HepG2 (cell line): ENCODE measurements around the gene SCARF1. TPM values are rescaled to one million over a fixed set of nuclear protein-coding genes. Genes with fewer than 3 reads are reported as not detected.

Experiments used
- ATAC-seq: fragments of 200-7000 bp; cut with Tn5 transposase; 3 replicates; pipeline ENCODE4 v1.9.1; 2020; ENCODE audit warnings: mild to moderate bottlenecking, moderate library complexity
- BruUV-seq: library from RNA; stranded (reverse); fragments of 400-500 nt; replicated peaks from 2 replicates; lab custom pipeline; 2021; lab: Mats Ljungman, UMichigan
- CTCF ChIA-PET: fragments of 300-600 bp; formaldehyde crosslinking; extraction: SDS; loops from one replicate; lab custom pipeline; 2021; ENCODE audit warnings: low total read pairs, inconsistent platforms, low intra/inter-chr PET ratio; lab: Yijun Ruan, JAX
- POLR2A ChIA-PET: fragments of 350-600 bp; sonication (Branson Sonifier 250); formaldehyde crosslinking; loops from one replicate; lab custom pipeline; 2020; ENCODE audit warnings: antibody characterized with exemption, inconsistent platforms; lab: Yijun Ruan, JAX
- DNase-seq: peaks from one replicate; pipeline ENCODE4 v3.0.0-alpha.2; 2015; ENCODE audit warnings: low spot score
- FAIRE-seq: peaks from 3 replicates; lab custom pipeline; 2011; peaks lifted over from hg19 to GRCh38; lab: Jason Lieb, UNC
- H2AFZ ChIP-seq: one replicate; pipeline ENCODE4 v1.6.1; 2011; ENCODE audit warnings: low read length, inconsistent platforms
- H3K27ac ChIP-seq: fragments of 300-600 bp; 3 replicates; pipeline ENCODE4 v1.8.0; 2011; ENCODE audit warnings: mixed run types, mild to moderate bottlenecking, mixed read lengths, low read length, inconsistent platforms; ENCODE audit not compliant: insufficient read depth; ENCODE audit errors: extremely low read length
- H3K27me3 ChIP-seq, 2 experiments: fragments of 200-600 bp in 1 of 2; 2 replicates in 1 of 2; 3 replicates in 1 of 2; pipeline versions ENCODE4 v1.6.0 to v1.8.0; 2011; ENCODE audit warnings: low read length in 2 of 2, mild to moderate bottlenecking in 2 of 2, moderate library complexity in 2 of 2, inconsistent platforms in 1 of 2; ENCODE audit not compliant: insufficient read depth in 2 of 2, control insufficient read depth in 1 of 2
- H3K36me3 ChIP-seq, 2 experiments: fragments of 200-600 bp in 1 of 2; replicated peaks in 1 of 2; 2 replicates in 1 of 2; 3 replicates in 1 of 2; pipeline versions ENCODE4 v1.5.1 to v1.8.0; 2011; ENCODE audit warnings: low read length in 2 of 2, inconsistent platforms in 1 of 2; ENCODE audit not compliant: insufficient read depth in 2 of 2, control insufficient read depth in 1 of 2
- H3K4me1 ChIP-seq: 2 replicates; pipeline ENCODE4 v1.5.1; 2012; ENCODE audit warnings: low read length, inconsistent platforms; ENCODE audit not compliant: insufficient read depth
- H3K4me2 ChIP-seq: 2 replicates; pipeline ENCODE4 v1.6.0; 2011; ENCODE audit warnings: low read depth, low read length, inconsistent platforms
- H3K4me3 ChIP-seq, 3 experiments: fragments of 200-600 bp in 1 of 3; sonication (generic), shearing (Covaris generic) in 1 of 3; replicated peaks in 1 of 3; 2 replicates each; pipeline ENCODE4 v1.5.1; 2011 to 2016; ENCODE audit warnings: low read length in 3 of 3, inconsistent platforms in 2 of 3, low read depth in 2 of 3, mild to moderate bottlenecking in 2 of 3, control low read depth in 1 of 3, mixed read lengths in 1 of 3; ENCODE audit not compliant: insufficient read depth in 1 of 3
- H3K79me2 ChIP-seq: one replicate; pipeline ENCODE4 v1.6.1; 2011; ENCODE audit warnings: low read length, inconsistent platforms; ENCODE audit not compliant: insufficient read depth
- H3K9ac ChIP-seq: 2 replicates; pipeline ENCODE4 v1.6.0; 2011; ENCODE audit warnings: mild to moderate bottlenecking, low read depth, low read length, inconsistent platforms; ENCODE audit not compliant: insufficient read depth
- H3K9me3 ChIP-seq: 2 replicates; pipeline ENCODE4 v1.5.1; 2012; ENCODE audit warnings: mild to moderate bottlenecking, low read length
- H4K20me1 ChIP-seq: 2 replicates; pipeline ENCODE4 v1.6.0; 2011; ENCODE audit warnings: inconsistent platforms, mild to moderate bottlenecking, low read length, moderate library complexity; ENCODE audit not compliant: insufficient read depth
- ARNT ChIP-seq: fragments of 450-650 bp; IDR thresholded peaks from 2 replicates; pipeline ENCODE4 v1.6.1; 2017
- BCL6 ChIP-seq: IDR thresholded peaks from 2 replicates; pipeline ENCODE4 v1.6.1; 2016; ENCODE audit warnings: missing genetic modification reagents, missing compliant biosample characterization
- GPN1 ChIP-seq: sonication (generic); formaldehyde crosslinking; IDR thresholded peaks from 2 replicates; pipeline ENCODE4 v1.5.1; 2020; ENCODE audit warnings: missing genetic modification reagents, borderline replicate concordance
- MYNN ChIP-seq: sonication (generic); formaldehyde crosslinking; IDR thresholded peaks from 2 replicates; pipeline ENCODE4 v1.4.0; 2020; ENCODE audit warnings: mild to moderate bottlenecking, low read depth, missing genetic modification reagents
- NFKB2 ChIP-seq: sonication (generic); formaldehyde crosslinking; IDR thresholded peaks from 2 replicates; pipeline ENCODE4 v1.4.0; 2020; ENCODE audit warnings: missing genetic modification reagents, borderline replicate concordance
- RCOR2 ChIP-seq: IDR thresholded peaks from 2 replicates; pipeline ENCODE4 v1.6.1; 2016; ENCODE audit warnings: missing biosample characterization, missing genetic modification reagents
- RELA ChIP-seq: sonication (generic); formaldehyde crosslinking; IDR thresholded peaks from 2 replicates; pipeline ENCODE4 v1.4.0; 2020; ENCODE audit warnings: missing genetic modification reagents
- SKI ChIP-seq: fragments of 450-650 bp; IDR thresholded peaks from one replicate; pipeline ENCODE4 v1.6.1; 2018; ENCODE audit warnings: mild to moderate bottlenecking; ENCODE audit not compliant: partially characterized antibody
- ZNF367 ChIP-seq: sonication (generic); formaldehyde crosslinking; IDR thresholded peaks from 2 replicates; pipeline ENCODE4 v1.4.0; 2020; ENCODE audit warnings: missing genetic modification reagents, borderline replicate concordance
- ZNF558 ChIP-seq: sonication (generic); formaldehyde crosslinking; IDR thresholded peaks from 2 replicates; pipeline ENCODE4 v1.9.0; 2022; ENCODE audit warnings: mild to moderate bottlenecking, missing genetic modification reagents, borderline replicate concordance
- WGBS: methylation state at CpG from one replicate; pipeline ENCODE4 v1.1.6; 2017; ENCODE audit warnings: low lambda C conversion rate; 5-methylcytosine and 5-hydroxymethylcytosine counted together
- in situ Hi-C: cut with HindIII; loops from 2 replicates; pipeline ENCODE4 v1.10.0; 2017; ENCODE audit warnings: low pct_unique_long_range_greater_than_20kb; ENCODE audit not compliant: extremely low pct_ligation_motif_present
- intact Hi-C: fragments of 100-400 bp; cut with micrococcal nuclease; formaldehyde crosslinking; loops from one replicate; pipeline ENCODE4 v1.10.0; 2022; ENCODE audit not compliant: unreplicated experiment
- polyA plus RNA-seq, 8 experiments: library from polyadenylated mRNA; depleted of rRNA in 3 of 8; stranded (reverse) in 7 of 8; unstranded in 1 of 8; fragments of >200 nt; fragmentation: Illumina TruSeq in 4 of 8; extraction: Trizol in 4 of 8; gene quantifications; 2 replicates each; pipeline versions ENCODE4 v1.2.1 to v1.2.3, GENCODE V29; 2011 to 2016; ENCODE audit warnings: low read depth in 4 of 8, missing spikeins in 1 of 8, mixed read lengths in 1 of 8; ENCODE audit not compliant: insufficient read depth in 1 of 8
- total RNA-seq, 5 experiments: library from RNA; depleted of rRNA; stranded (reverse); fragments of >200 nt; fragmentation: Illumina TruSeq; extraction: Trizol; gene quantifications; 2 replicates each; pipeline ENCODE4 v1.2.3, GENCODE V29; 2016; ENCODE audit warnings: low read depth in 1 of 5
- TF ChIP-seq, protein P1 (sequence below): IDR thresholded peaks from 2 replicates; pipeline ENCODE4 v1.6.1; 2018; ENCODE audit warnings: missing genetic modification reagents, mild to moderate bottlenecking, missing compliant biosample characterization
- TF ChIP-seq, protein P2 (sequence below): sonication (generic); formaldehyde crosslinking; IDR thresholded peaks from 2 replicates; pipeline ENCODE4 v1.4.0; 2020; ENCODE audit warnings: mild to moderate bottlenecking, missing genetic modification reagents
- TF ChIP-seq, protein P3 (sequence below): IDR thresholded peaks from 2 replicates; pipeline ENCODE4 v1.6.1; 2016
- TF ChIP-seq, protein P4 (sequence below), 2 experiments: sonication (generic) in 1 of 2; formaldehyde crosslinking in 1 of 2; IDR thresholded peaks; 2 replicates each; pipeline versions ENCODE4 v1.4.0 to v1.6.1; 2018 to 2020; ENCODE audit warnings: missing genetic modification reagents in 2 of 2, borderline replicate concordance in 1 of 2, low read depth in 1 of 2, mild to moderate bottlenecking in 1 of 2, missing biosample characterization in 1 of 2

SCARF1 gene
- total and polyA plus RNA-seq, 2 of the 13 experiments (the other 11 are each of a cell fraction or from before 2014, with no cell fraction given) = 0.24 to 0.71 TPM

DNA sequence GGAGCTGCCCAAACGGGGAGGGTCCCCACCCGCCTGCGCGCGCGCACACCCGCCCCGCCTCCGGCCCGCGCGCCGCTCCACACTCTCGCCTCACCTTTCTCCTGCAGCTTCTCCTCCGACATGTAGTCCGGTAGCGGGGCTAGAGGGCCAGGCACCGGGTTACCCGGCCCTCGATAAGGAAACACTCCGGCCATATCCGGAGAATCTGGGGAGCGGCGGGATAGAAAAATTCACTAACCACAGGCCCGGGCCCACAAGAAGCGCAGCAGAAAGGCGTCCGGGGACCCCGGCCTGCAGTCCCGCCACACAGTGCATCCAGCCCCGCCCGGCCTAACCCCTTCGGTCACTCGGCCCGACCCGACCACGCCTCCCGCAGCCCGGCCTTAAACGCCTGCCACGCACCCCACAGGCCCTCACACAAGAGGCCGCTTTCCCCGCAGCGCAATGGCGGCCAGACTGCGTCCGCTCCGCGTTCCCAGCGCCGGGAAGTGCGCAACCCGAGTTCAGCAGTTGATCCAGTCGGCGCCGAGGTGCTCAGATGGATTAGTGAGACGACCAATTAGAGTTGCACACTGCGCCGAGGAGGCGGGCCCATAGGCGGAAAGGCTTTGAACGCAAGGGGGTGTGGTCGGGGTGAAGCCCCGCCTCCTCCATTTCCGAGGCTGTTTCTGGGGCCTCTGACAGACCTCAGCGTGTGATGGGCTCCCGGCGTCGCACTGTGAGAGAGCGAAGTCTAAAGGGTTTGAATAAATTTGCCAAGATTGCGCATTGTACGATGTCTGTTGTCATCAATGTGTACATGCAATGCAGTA lies 39.1 kb upstream of the SCARF1 start, which contains the start of gene PRPF8:
PRPF8 (minus strand) TSS at position 490 of the 812 bp plus-strand sequence; CDS start at position 194, 296 bp downstream.
- Histone ChIP-seq H2AFZ (peak within 1 kb of the TSS; percentile 72), H3K4me1 (peaks cover 28% of the 10 kb centered on the region), H3K9ac (peak within 1 kb of the TSS; percentile 94), H3K36me3 (peaks cover 25 to 37% of the 10 kb centered on the region in 2 experiments), H4K20me1 (peaks cover 12% of the 10 kb centered on the region), H3K9me3 (no peaks in the 10 kb centered on the region), H3K27me3 (no peaks in the 10 kb centered on the region), H3K79me2 (peaks cover 27% of the 10 kb centered on the region), H3K27ac (peak within 1 kb of the TSS; percentile 88), H3K4me2 (peak within 1 kb of the TSS; percentile 83), H3K4me3 (peak within 1 kb of the TSS; percentile 88 to 90 (median 89))
- ChIA-PET CTCF (interaction anchor here (0.5 kb wide), 1 partner anchor 106 kb away, joined by 3 read pairs; no protein-coding TSS in a partner anchor), POLR2A (interaction anchor here (0.6 to 2.9 kb wide), 16 partner anchors 11 to 126 kb away, joined by 3 to 18 read pairs (median 4); partner anchors contain the start of genes RILP and SERPINF1)
- in situ Hi-C loops = no loop called here
- peak; percentile 97 for FAIRE-seq
- WGBS = 0% methylated on average over 31 of the region's 72 CpGs
- intact Hi-C loops = loop anchor here (2.0 kb wide), 1 partner anchor 32 kb away; no protein-coding TSS in a partner anchor
- peak; percentile 94 for DNase-seq
- BruUV-seq = TSS peak; percentile 56
- peak; percentile 99 for ATAC-seq
- TF ChIP-seq, protein P1, sequence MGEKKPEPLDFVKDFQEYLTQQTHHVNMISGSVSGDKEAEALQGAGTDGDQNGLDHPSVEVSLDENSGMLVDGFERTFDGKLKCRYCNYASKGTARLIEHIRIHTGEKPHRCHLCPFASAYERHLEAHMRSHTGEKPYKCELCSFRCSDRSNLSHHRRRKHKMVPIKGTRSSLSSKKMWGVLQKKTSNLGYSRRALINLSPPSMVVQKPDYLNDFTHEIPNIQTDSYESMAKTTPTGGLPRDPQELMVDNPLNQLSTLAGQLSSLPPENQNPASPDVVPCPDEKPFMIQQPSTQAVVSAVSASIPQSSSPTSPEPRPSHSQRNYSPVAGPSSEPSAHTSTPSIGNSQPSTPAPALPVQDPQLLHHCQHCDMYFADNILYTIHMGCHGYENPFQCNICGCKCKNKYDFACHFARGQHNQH (CRISPR knock-in tag) = peak; percentile 55; the same call in 1 of the 2 replicates
- TF ChIP-seq, protein P2, sequence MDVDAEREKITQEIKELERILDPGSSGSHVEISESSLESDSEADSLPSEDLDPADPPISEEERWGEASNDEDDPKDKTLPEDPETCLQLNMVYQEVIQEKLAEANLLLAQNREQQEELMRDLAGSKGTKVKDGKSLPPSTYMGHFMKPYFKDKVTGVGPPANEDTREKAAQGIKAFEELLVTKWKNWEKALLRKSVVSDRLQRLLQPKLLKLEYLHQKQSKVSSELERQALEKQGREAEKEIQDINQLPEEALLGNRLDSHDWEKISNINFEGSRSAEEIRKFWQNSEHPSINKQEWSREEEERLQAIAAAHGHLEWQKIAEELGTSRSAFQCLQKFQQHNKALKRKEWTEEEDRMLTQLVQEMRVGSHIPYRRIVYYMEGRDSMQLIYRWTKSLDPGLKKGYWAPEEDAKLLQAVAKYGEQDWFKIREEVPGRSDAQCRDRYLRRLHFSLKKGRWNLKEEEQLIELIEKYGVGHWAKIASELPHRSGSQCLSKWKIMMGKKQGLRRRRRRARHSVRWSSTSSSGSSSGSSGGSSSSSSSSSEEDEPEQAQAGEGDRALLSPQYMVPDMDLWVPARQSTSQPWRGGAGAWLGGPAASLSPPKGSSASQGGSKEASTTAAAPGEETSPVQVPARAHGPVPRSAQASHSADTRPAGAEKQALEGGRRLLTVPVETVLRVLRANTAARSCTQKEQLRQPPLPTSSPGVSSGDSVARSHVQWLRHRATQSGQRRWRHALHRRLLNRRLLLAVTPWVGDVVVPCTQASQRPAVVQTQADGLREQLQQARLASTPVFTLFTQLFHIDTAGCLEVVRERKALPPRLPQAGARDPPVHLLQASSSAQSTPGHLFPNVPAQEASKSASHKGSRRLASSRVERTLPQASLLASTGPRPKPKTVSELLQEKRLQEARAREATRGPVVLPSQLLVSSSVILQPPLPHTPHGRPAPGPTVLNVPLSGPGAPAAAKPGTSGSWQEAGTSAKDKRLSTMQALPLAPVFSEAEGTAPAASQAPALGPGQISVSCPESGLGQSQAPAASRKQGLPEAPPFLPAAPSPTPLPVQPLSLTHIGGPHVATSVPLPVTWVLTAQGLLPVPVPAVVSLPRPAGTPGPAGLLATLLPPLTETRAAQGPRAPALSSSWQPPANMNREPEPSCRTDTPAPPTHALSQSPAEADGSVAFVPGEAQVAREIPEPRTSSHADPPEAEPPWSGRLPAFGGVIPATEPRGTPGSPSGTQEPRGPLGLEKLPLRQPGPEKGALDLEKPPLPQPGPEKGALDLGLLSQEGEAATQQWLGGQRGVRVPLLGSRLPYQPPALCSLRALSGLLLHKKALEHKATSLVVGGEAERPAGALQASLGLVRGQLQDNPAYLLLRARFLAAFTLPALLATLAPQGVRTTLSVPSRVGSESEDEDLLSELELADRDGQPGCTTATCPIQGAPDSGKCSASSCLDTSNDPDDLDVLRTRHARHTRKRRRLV (CRISPR knock-in tag) = 0 out of 2 replicates have a peak, but pooled peaks have one; percentile 63
- TF ChIP-seq, protein P3, sequence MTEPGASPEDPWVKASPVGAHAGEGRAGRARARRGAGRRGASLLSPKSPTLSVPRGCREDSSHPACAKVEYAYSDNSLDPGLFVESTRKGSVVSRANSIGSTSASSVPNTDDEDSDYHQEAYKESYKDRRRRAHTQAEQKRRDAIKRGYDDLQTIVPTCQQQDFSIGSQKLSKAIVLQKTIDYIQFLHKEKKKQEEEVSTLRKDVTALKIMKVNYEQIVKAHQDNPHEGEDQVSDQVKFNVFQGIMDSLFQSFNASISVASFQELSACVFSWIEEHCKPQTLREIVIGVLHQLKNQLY (CRISPR knock-in tag) = no peak
- TF ChIP-seq BCL6 (CRISPR knock-in tag) (peak; percentile 30; the same call in 1 of the 2 replicates), RCOR2 (CRISPR knock-in tag) (no peak), ZNF558 (CRISPR knock-in tag) (no peak), SKI (no peak), GPN1 (CRISPR knock-in tag) (no peak), RELA (0 out of 2 replicates have a peak, but pooled peaks have one; percentile 75), ARNT (no peak), ZNF367 (CRISPR knock-in tag) (no peak), MYNN (CRISPR knock-in tag) (no peak), NFKB2 (CRISPR knock-in tag) (peak; percentile 54; the same call in 1 of the 2 replicates)
- TF ChIP-seq, protein P4, sequence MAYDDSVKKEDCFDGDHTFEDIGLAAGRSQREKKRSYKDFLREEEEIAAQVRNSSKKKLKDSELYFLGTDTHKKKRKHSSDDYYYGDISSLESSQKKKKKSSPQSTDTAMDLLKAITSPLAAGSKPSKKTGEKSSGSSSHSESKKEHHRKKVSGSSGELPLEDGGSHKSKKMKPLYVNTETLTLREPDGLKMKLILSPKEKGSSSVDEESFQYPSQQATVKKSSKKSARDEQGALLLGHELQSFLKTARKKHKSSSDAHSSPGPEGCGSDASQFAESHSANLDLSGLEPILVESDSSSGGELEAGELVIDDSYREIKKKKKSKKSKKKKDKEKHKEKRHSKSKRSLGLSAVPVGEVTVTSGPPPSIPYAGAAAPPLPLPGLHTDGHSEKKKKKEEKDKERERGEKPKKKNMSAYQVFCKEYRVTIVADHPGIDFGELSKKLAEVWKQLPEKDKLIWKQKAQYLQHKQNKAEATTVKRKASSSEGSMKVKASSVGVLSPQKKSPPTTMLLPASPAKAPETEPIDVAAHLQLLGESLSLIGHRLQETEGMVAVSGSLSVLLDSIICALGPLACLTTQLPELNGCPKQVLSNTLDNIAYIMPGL (CRISPR knock-in tag; IDR thresholded peaks at IDR 0.05; ENCODE audit: borderline replicate concordance in 1 of 2, low read depth in 1 of 2) = peak; percentile 51 to 80; a peak in 3 of 4 replicates
